Measurements from ENCODE around the gene TUB. TPM values are rescaled to one million over a fixed set of nuclear protein-coding genes. Genes with fewer than 3 reads are reported as not detected.

The TUB gene
- total and polyA plus RNA-seq, 2 donors (not counting 1 experiment from before 2014, with no cell fraction given), result 0.06 to 0.10 TPM

GRCh38 chr11:8097062-8097461 lies 16.1 kb downstream of the TUB start:
- intact Hi-C loops (cut with micrococcal nuclease), result no loop called here
- H3K27ac Mint-ChIP-seq, result no peak overlapping the region
- Histone ChIP-seq H3K9me3 (ENCODE audit: control extremely low read depth in 1 of 3, control insufficient read depth in 2 of 3, insufficient read depth in 1 of 3, low read length in 2 of 3) (no peaks in the 10 kb centered on the region), H3K27ac (ENCODE audit: low read length in 2 of 2) (no peak overlapping the region), H4K20me1 (ENCODE audit: control insufficient read depth, insufficient read depth, low read length, poor library complexity, severe bottlenecking) (no peaks in the 10 kb centered on the region), H3K4me1 (ENCODE audit: control insufficient read depth in 2 of 2, insufficient read depth in 2 of 2, low read length in 2 of 2) (peaks cover 0 to 5% of the 10 kb centered on the region in 2 donors), H2AFZ (ENCODE audit: insufficient read depth, low read depth, low read length, poor library complexity, severe bottlenecking) (no peak overlapping the region), H3K27me3 (replicated peaks in 1 of 4; ENCODE audit: control extremely low read depth in 1 of 4, control insufficient read depth in 3 of 4, insufficient read depth in 4 of 4, low read length in 3 of 4) (no peaks in the 10 kb centered on the region), H3K4me3 (ENCODE audit: control extremely low read depth in 1 of 5, extremely low read depth in 1 of 5, insufficient read depth in 1 of 5, low read depth in 2 of 5, low read length in 4 of 5) (no peak overlapping the region), H3K9ac (ENCODE audit: low read length) (no peak overlapping the region), H3K36me3 (replicated peaks in 1 of 2; ENCODE audit: control extremely low read depth in 1 of 2, control insufficient read depth in 1 of 2, extremely low read depth in 1 of 2, insufficient read depth in 2 of 2, low read length in 1 of 2) (no peaks in the 10 kb centered on the region), H3K79me2 (ENCODE audit: control insufficient read depth, insufficient read depth, low read length) (no peaks in the 10 kb centered on the region), H3K4me2 (replicated peaks; ENCODE audit: low read depth, low read length, poor library complexity, severe bottlenecking) (no peak overlapping the region)
- no peaks in the 10 kb centered on the region for H3K27me3 Mint-ChIP-seq
- H3K4me3 Mint-ChIP-seq, result no peak overlapping the region
- DNase-seq (no peak), ATAC-seq (ENCODE audit: low read depth) (no peak)
- H3K9me3 Mint-ChIP-seq (ENCODE audit: insufficient read depth), result no peaks in the 10 kb centered on the region
- CTCF ChIA-PET, result interaction anchor here (0.9 to 6.9 kb wide), 5 partner anchors 8 to 1000 kb away, joined by 5 to 121 read pairs (median 22); no protein-coding TSS in a partner anchor
- POLR2A ChIA-PET, result no interaction called here
- TF ChIP-seq CTCF (IDR thresholded peaks at IDR 0.05), result no peak
- no peak for TF ChIP-seq EZH2 (IDR thresholded peaks at IDR 0.05; ENCODE audit: borderline replicate concordance, insufficient read depth, low read depth, low read length, poor library complexity, severe bottlenecking)
- 100% methylated on average over 7 of the region's 8 CpGs for WGBS (ENCODE audit: insufficient coverage)
- H3K4me1 Mint-ChIP-seq, result peaks cover 2% of the 10 kb centered on the region

- POLR2A ChIA-PET, result no interaction called here
- CTCF ChIA-PET, result interaction anchor here (0.6 to 6.9 kb wide), 6 partner anchors 9 to 1000 kb away, joined by 3 to 121 read pairs (median 14); no protein-coding TSS in a partner anchor
These were observed 16.5 kb downstream of the TUB start for GRCh38 chr11:8097468-8097867.

More at GRCh38 chr11:8097468-8097867, 16.5 kb downstream of the TUB start:
- 96% methylated on average over 4 of the region's 9 CpGs for WGBS (ENCODE audit: insufficient coverage)
- no peak overlapping the region for H2AFZ ChIP-seq (ENCODE audit: insufficient read depth, low read depth, low read length, poor library complexity, severe bottlenecking)
- Mint-ChIP-seq H3K4me3 (no peak overlapping the region), H3K4me1 (peaks cover 2% of the 10 kb centered on the region), H3K9me3 (ENCODE audit: insufficient read depth) (no peaks in the 10 kb centered on the region), H3K27ac (no peak overlapping the region), H3K27me3 (no peaks in the 10 kb centered on the region)
- no peaks in the 10 kb centered on the region for H3K27me3 ChIP-seq (replicated peaks in 1 of 4; ENCODE audit: control extremely low read depth in 1 of 4, control insufficient read depth in 3 of 4, insufficient read depth in 4 of 4, low read length in 3 of 4)
- no peak overlapping the region for H3K4me3 ChIP-seq (ENCODE audit: control extremely low read depth in 1 of 5, extremely low read depth in 1 of 5, insufficient read depth in 1 of 5, low read depth in 2 of 5, low read length in 4 of 5)
- no peaks in the 10 kb centered on the region for H3K79me2 ChIP-seq (ENCODE audit: control insufficient read depth, insufficient read depth, low read length)
- DNase-seq, result no peak
- no peak overlapping the region for H3K27ac ChIP-seq (ENCODE audit: low read length in 2 of 2)
- no peak for ATAC-seq (ENCODE audit: low read depth)
- intact Hi-C loops (cut with micrococcal nuclease), result no loop called here
- no peak overlapping the region for H3K9ac ChIP-seq (ENCODE audit: low read length)
- no peaks in the 10 kb centered on the region for H4K20me1 ChIP-seq (ENCODE audit: control insufficient read depth, insufficient read depth, low read length, poor library complexity, severe bottlenecking)
- TF ChIP-seq EZH2 (IDR thresholded peaks at IDR 0.05; ENCODE audit: borderline replicate concordance, insufficient read depth, low read depth, low read length, poor library complexity, severe bottlenecking), result no peak
- TF ChIP-seq CTCF (IDR thresholded peaks at IDR 0.05), result no peak
- H3K4me1 ChIP-seq (ENCODE audit: control insufficient read depth in 2 of 2, insufficient read depth in 2 of 2, low read length in 2 of 2), result peaks cover 0 to 2% of the 10 kb centered on the region in 2 donors
- peaks cover 0 to 2% of the 10 kb centered on the region in 2 experiments for H3K36me3 ChIP-seq (replicated peaks in 1 of 2; ENCODE audit: control extremely low read depth in 1 of 2, control insufficient read depth in 1 of 2, extremely low read depth in 1 of 2, insufficient read depth in 2 of 2, low read length in 1 of 2)
- H3K9me3 ChIP-seq (ENCODE audit: control extremely low read depth in 1 of 3, control insufficient read depth in 2 of 3, insufficient read depth in 1 of 3, low read length in 2 of 3), result no peaks in the 10 kb centered on the region
- H3K4me2 ChIP-seq (replicated peaks; ENCODE audit: low read depth, low read length, poor library complexity, severe bottlenecking), result no peak overlapping the region

Data from B cell (primary cell).